Panc1 (cell line): ENCODE data around the gene PPM1D. TPM values are rescaled to one million over a fixed set of nuclear protein-coding genes. Genes with fewer than 3 reads are reported as not detected.
A peak's percentile ranks its signal among the peaks of the same experiment; 100 is the strongest.

Experiments used
- ATAC-seq: fragments of 200-7000 bp; cut with Tn5 transposase; 2 replicates; pipeline ENCODE4 v1.9.1; 2020; ENCODE audit warnings: mild to moderate bottlenecking, moderate library complexity
- BruUV-seq: library from RNA; stranded (reverse); fragments of 400-500 nt; replicated peaks from 2 replicates; lab custom pipeline; 2021; lab: Mats Ljungman, UMichigan
- CTCF ChIA-PET: fragments of 300-600 bp; sonication (Branson Sonifier 250); formaldehyde crosslinking; loops from one replicate; lab custom pipeline; 2022; ENCODE audit warnings: antibody characterized with exemption; lab: Charles Lee
- POLR2A ChIA-PET: fragments of 300-600 bp; sonication (Branson Sonifier 250); formaldehyde crosslinking; loops from one replicate; lab custom pipeline; 2022; ENCODE audit warnings: antibody characterized with exemption; lab: Charles Lee
- DNase-seq: peaks from one replicate; pipeline ENCODE4 v3.0.0-alpha.2; 2010; ENCODE audit warnings: low read depth, low spot score
- H3K27ac ChIP-seq: 2 replicates; pipeline ENCODE4 v1.5.1; 2011; ENCODE audit warnings: mild to moderate bottlenecking, low read length, inconsistent platforms
- H3K27me3 ChIP-seq: fragments of 200-500 bp; sonication (Bioruptor generic); 2 replicates; pipeline ENCODE4 v1.6.0; 2014; ENCODE audit warnings: low read length, inconsistent platforms; ENCODE audit not compliant: control insufficient read depth, insufficient read depth
- H3K36me3 ChIP-seq: fragments of 200-500 bp; sonication (Bioruptor generic); 2 replicates; pipeline ENCODE4 v1.5.1; 2014; ENCODE audit warnings: inconsistent platforms, mild to moderate bottlenecking, low read length, moderate library complexity; ENCODE audit not compliant: control insufficient read depth, insufficient read depth
- H3K4me1 ChIP-seq: 2 replicates; pipeline ENCODE4 v1.5.1; 2011; ENCODE audit warnings: inconsistent platforms, mild to moderate bottlenecking, low read length, moderate library complexity; ENCODE audit not compliant: control insufficient read depth, insufficient read depth
- H3K4me3 ChIP-seq, 2 experiments: 2 replicates each; pipeline ENCODE4 v1.5.1; 2011 to 2012; ENCODE audit warnings: low read depth in 2 of 2, low read length in 2 of 2, mild to moderate bottlenecking in 2 of 2, inconsistent platforms in 1 of 2, moderate library complexity in 1 of 2
- H3K9me3 ChIP-seq: fragments of 200-500 bp; sonication (Bioruptor generic); 2 replicates; pipeline ENCODE4 v1.5.1; 2014; ENCODE audit warnings: low read depth, mild to moderate bottlenecking, inconsistent platforms, low read length, moderate library complexity; ENCODE audit not compliant: control insufficient read depth, insufficient read depth
- POLR2AphosphoS5 ChIP-seq: IDR thresholded peaks from 2 replicates; pipeline ENCODE4 v1.6.1; 2012; ENCODE audit warnings: mild to moderate bottlenecking, low read depth, low read length, moderate library complexity
- SIN3A ChIP-seq: IDR thresholded peaks from 2 replicates; pipeline ENCODE4 v1.6.1; 2012; ENCODE audit warnings: low read depth, mild to moderate bottlenecking, low read length, moderate library complexity, borderline replicate concordance; ENCODE audit not compliant: insufficient read depth
- TCF7L2 ChIP-seq: IDR thresholded peaks from 2 replicates; pipeline ENCODE4 v1.6.1; 2011; ENCODE audit warnings: mild to moderate bottlenecking, low read depth, low read length, inconsistent platforms
- in situ Hi-C: cut with HindIII; loops from 2 replicates; pipeline ENCODE4 v1.10.0; 2016; ENCODE audit warnings: low sequenced_read_pairs, low pct_unique_long_range_greater_than_20kb
- intact Hi-C: fragments of 100-400 bp; cut with micrococcal nuclease; formaldehyde crosslinking; loops from one replicate; pipeline ENCODE4 v1.10.0; 2022; ENCODE audit not compliant: unreplicated experiment
- total RNA-seq: library from RNA; stranded (reverse); gene quantifications from one replicate; pipeline ENCODE4 v1.2.1, GENCODE V29; 2021; ENCODE audit not compliant: unreplicated experiment
- TF ChIP-seq, protein P1 (sequence below): fragments of 450-650 bp; IDR thresholded peaks from 2 replicates; pipeline ENCODE4 v1.5.1; 2017; ENCODE audit warnings: mild to moderate bottlenecking
- TF ChIP-seq, protein P2 (sequence below), 2 experiments: IDR thresholded peaks; 2 replicates each; pipeline ENCODE4 v1.6.1; 2011 to 2012; ENCODE audit warnings: low read depth in 2 of 2, control low read depth in 1 of 2, low read length in 1 of 2, mild to moderate bottlenecking in 1 of 2, moderate library complexity in 1 of 2; ENCODE audit not compliant: insufficient read depth in 1 of 2

Gene PPM1D
- total RNA-seq, 1 experiment from 2014 or later, result 7.4 TPM

DNA sequence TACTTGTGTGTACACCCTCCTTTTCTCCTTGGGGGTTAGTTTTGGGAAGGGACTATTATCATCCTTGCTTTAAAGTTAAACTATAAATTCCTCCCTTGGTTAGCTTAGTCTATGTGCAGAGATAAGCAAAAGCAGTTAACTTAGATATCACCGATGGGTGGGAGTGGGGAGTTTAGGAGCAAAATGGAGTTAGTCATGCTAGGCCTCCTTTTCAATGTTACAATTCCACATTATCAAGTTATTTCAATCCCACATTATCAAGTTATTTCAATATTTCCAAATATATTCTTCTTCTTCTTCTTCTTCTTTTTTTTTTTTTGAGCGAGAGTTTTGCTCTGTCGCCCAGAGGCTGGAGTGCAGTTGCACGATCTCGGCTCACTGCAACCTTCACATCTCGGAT, 76.0 kb downstream of the PPM1D start:
- in situ Hi-C loops (no loop called here), intact Hi-C loops (no loop called here)
- Histone ChIP-seq H3K4me1 (no peaks in the 10 kb centered on the region), H3K36me3 (no peaks in the 10 kb centered on the region; the same call in 1 of the 2 replicates), H3K9me3 (no peaks in the 10 kb centered on the region), H3K27ac (no peak overlapping the region), H3K4me3 (no peak overlapping the region), H3K27me3 (no peaks in the 10 kb centered on the region)
- DNase-seq (no peak), ATAC-seq (no peak)
- BruUV-seq, result no TSS peak
- TF ChIP-seq, protein P1, sequence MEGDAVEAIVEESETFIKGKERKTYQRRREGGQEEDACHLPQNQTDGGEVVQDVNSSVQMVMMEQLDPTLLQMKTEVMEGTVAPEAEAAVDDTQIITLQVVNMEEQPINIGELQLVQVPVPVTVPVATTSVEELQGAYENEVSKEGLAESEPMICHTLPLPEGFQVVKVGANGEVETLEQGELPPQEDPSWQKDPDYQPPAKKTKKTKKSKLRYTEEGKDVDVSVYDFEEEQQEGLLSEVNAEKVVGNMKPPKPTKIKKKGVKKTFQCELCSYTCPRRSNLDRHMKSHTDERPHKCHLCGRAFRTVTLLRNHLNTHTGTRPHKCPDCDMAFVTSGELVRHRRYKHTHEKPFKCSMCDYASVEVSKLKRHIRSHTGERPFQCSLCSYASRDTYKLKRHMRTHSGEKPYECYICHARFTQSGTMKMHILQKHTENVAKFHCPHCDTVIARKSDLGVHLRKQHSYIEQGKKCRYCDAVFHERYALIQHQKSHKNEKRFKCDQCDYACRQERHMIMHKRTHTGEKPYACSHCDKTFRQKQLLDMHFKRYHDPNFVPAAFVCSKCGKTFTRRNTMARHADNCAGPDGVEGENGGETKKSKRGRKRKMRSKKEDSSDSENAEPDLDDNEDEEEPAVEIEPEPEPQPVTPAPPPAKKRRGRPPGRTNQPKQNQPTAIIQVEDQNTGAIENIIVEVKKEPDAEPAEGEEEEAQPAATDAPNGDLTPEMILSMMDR, result no peak
- TF ChIP-seq SIN3A, result no peak
- no peak for TF ChIP-seq POLR2AphosphoS5
- TF ChIP-seq TCF7L2, result no peak
- TF ChIP-seq, protein P2, sequence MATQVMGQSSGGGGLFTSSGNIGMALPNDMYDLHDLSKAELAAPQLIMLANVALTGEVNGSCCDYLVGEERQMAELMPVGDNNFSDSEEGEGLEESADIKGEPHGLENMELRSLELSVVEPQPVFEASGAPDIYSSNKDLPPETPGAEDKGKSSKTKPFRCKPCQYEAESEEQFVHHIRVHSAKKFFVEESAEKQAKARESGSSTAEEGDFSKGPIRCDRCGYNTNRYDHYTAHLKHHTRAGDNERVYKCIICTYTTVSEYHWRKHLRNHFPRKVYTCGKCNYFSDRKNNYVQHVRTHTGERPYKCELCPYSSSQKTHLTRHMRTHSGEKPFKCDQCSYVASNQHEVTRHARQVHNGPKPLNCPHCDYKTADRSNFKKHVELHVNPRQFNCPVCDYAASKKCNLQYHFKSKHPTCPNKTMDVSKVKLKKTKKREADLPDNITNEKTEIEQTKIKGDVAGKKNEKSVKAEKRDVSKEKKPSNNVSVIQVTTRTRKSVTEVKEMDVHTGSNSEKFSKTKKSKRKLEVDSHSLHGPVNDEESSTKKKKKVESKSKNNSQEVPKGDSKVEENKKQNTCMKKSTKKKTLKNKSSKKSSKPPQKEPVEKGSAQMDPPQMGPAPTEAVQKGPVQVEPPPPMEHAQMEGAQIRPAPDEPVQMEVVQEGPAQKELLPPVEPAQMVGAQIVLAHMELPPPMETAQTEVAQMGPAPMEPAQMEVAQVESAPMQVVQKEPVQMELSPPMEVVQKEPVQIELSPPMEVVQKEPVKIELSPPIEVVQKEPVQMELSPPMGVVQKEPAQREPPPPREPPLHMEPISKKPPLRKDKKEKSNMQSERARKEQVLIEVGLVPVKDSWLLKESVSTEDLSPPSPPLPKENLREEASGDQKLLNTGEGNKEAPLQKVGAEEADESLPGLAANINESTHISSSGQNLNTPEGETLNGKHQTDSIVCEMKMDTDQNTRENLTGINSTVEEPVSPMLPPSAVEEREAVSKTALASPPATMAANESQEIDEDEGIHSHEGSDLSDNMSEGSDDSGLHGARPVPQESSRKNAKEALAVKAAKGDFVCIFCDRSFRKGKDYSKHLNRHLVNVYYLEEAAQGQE (IDR thresholded peaks at IDR 0.05; ENCODE audit: insufficient read depth in 1 of 2, low read depth in 2 of 2, low read length in 1 of 2), result no peak
- ChIA-PET POLR2A (no interaction called here), CTCF (no interaction called here)

DNA sequence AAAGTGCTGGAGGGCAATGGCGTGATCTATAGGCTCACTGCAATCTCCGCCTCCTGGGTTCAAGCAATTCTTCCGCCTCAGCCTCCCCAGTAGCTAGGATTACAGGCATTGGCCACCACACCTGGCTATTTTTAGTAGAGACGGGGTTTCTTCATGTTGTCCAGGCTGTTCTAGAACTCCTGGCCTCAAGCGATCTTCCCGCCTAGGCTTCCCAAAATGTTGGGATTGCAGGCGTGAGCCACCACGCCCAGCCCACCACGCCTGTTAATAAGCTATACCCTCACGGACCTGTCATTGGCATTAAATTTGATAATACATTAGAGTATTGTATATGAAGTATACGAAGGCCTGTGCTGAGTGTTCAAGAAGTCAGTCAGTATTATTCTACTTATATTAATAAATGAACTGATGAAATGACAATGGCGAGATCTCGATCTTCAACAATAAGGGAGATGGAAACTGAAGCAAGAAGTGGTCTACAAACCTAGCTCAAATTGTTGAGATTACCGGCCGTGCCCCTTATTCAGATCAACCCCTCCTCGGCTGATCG, 76.8 kb downstream of the PPM1D start:
- Histone ChIP-seq H3K4me1 (no peaks in the 10 kb centered on the region), H3K4me3 (peak overlapping the region; percentile 63 to 68), H3K36me3 (no peaks in the 10 kb centered on the region; the same call in 1 of the 2 replicates), H3K27me3 (no peaks in the 10 kb centered on the region), H3K9me3 (no peaks in the 10 kb centered on the region), H3K27ac (peak overlapping the region; percentile 75)
- ChIA-PET CTCF (no interaction called here), POLR2A (no interaction called here)
- in situ Hi-C loops (no loop called here), intact Hi-C loops (no loop called here)
- BruUV-seq, result no TSS peak
- DNase-seq (no peak), ATAC-seq (no peak)
- TF ChIP-seq SIN3A, result no peak
- no peak for TF ChIP-seq POLR2AphosphoS5
- TF ChIP-seq, protein P1, result no peak
- no peak for TF ChIP-seq TCF7L2
- TF ChIP-seq, protein P2 (IDR thresholded peaks at IDR 0.05; ENCODE audit: insufficient read depth in 1 of 2, low read depth in 2 of 2, low read length in 1 of 2), result no peak
